Raji (cell line): ENCODE measurements around the gene TEX9.

Experiments used
- POLR2A ChIP-seq: IDR thresholded peaks from 2 replicates; pipeline ENCODE4 v1.6.1; 2011; ENCODE audit warnings: low read depth, low read length, control low read depth; ENCODE audit not compliant: insufficient read depth

Gene TEX9

GRCh38 chr15:56365075-56365711 lies at the start of gene TEX9:
TSS of gene TEX9 (plus strand) at chr15:56365426. CDS start at chr15:56365451, 25 bp downstream.
- peak; percentile 96 for TF ChIP-seq POLR2A

- TF ChIP-seq POLR2A, result no peak
These were observed 44.9 kb upstream of the TEX9 start for GRCh38 chr15:56320316-56320715.

- TF ChIP-seq POLR2A, result no peak
These were observed 44.4 kb upstream of the TEX9 start for GRCh38 chr15:56320861-56321260.

- TF ChIP-seq POLR2A, result no peak
These were observed 42.8 kb upstream of the TEX9 start for GRCh38 chr15:56322444-56322843.

- TF ChIP-seq POLR2A, result no peak
These were observed 41.8 kb upstream of the TEX9 start for GRCh38 chr15:56323435-56323834.

- TF ChIP-seq POLR2A, result no peak
These were observed 40.0 kb upstream of the TEX9 start for GRCh38 chr15:56325186-56325585.

- no peak for TF ChIP-seq POLR2A
These were observed 37.3 kb upstream of the TEX9 start for GRCh38 chr15:56327721-56328502.

GRCh38 chr15:56337084-56337725 lies 28.0 kb upstream of the TEX9 start:
- no peak for TF ChIP-seq POLR2A

- TF ChIP-seq POLR2A, result no peak
These were observed 25.6 kb upstream of the TEX9 start for GRCh38 chr15:56339594-56339993.

- TF ChIP-seq POLR2A, result no peak
These were observed 24.0 kb upstream of the TEX9 start for GRCh38 chr15:56341201-56341600.

GRCh38 chr15:56342653-56343052 lies 22.6 kb upstream of the TEX9 start:
- TF ChIP-seq POLR2A, result no peak

- TF ChIP-seq POLR2A, result no peak
These were observed 21.3 kb upstream of the TEX9 start for GRCh38 chr15:56343879-56344278.

- TF ChIP-seq POLR2A, result no peak
These were observed 20.9 kb upstream of the TEX9 start for GRCh38 chr15:56344336-56344735.

- TF ChIP-seq POLR2A, result no peak
These were observed 18.8 kb upstream of the TEX9 start for GRCh38 chr15:56346414-56346813.

- TF ChIP-seq POLR2A, result no peak
These were observed 15.7 kb upstream of the TEX9 start for GRCh38 chr15:56349554-56349953.

GRCh38 chr15:56351353-56351752 lies 13.9 kb upstream of the TEX9 start:
- TF ChIP-seq POLR2A, result no peak
